KOPT-K1 (cell line): ENCODE results near the gene FAM149A.

Experiments used
- H3K27ac ChIP-seq: fragments of 200-600 bp; sonication (generic); 2 replicates; pipeline ENCODE4 v1.5.1; 2016; ENCODE audit warnings: antibody characterized with exemption, mild to moderate bottlenecking, low read depth, low read length; ENCODE audit not compliant: poor library complexity, severe bottlenecking
- H3K36me3 ChIP-seq: fragments of 200-600 bp; sonication (generic); 2 replicates; pipeline ENCODE4 v1.5.1; 2017; ENCODE audit warnings: antibody characterized with exemption, mild to moderate bottlenecking, low read length, moderate library complexity; ENCODE audit not compliant: insufficient read depth
- H3K9me3 ChIP-seq: fragments of 200-600 bp; sonication (generic); 2 replicates; pipeline ENCODE4 v1.5.1; 2017; ENCODE audit warnings: antibody characterized with exemption, low read length, mild to moderate bottlenecking; ENCODE audit not compliant: insufficient read depth, poor library complexity, severe bottlenecking

FAM149A gene

DNA sequence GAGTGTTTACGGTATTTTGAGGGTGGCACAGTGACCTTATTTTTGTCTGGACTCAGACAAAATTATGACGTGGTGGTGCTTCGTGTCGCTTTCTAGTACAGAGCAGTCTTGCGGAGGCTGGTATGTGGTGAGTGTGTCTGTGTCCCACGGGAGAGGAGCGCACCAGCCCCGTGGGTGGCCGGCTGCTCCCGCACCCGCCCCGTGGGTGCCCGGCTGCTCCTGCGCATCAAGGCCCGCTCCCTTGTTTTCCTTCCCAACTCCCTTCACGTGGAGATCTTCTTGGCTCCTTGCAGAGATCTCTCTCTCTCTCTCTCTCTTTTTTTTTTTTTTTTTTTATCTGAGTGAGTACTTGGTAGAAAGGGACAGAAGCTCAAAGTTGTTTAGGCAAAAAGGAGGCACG lies 12.2 kb upstream of the FAM149A start:
- Histone ChIP-seq H3K27ac (no peak overlapping the region), H3K9me3 (no peaks in the 10 kb centered on the region), H3K36me3 (no peaks in the 10 kb centered on the region)

DNA sequence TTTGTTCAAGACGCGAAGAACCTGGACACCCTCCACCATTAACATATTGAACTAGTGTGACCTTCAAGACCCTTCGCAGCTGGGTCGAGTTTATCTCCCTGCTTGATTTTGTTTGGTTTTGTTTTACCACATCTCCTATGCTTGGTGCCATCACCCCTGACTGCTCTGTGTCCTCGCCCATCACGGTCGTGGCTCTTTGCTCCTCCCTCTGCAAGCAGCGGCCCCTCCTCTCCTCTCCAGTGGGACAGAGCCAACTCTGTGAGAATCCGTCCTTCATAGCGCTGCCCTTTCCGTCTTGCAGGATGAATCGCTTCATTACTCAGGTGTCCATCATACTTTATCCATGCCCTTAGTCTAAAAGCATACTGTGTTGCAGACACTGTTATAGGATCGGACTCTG lies 9.1 kb upstream of the FAM149A start:
- Histone ChIP-seq H3K27ac (no peak overlapping the region), H3K9me3 (no peaks in the 10 kb centered on the region), H3K36me3 (no peaks in the 10 kb centered on the region)

DNA sequence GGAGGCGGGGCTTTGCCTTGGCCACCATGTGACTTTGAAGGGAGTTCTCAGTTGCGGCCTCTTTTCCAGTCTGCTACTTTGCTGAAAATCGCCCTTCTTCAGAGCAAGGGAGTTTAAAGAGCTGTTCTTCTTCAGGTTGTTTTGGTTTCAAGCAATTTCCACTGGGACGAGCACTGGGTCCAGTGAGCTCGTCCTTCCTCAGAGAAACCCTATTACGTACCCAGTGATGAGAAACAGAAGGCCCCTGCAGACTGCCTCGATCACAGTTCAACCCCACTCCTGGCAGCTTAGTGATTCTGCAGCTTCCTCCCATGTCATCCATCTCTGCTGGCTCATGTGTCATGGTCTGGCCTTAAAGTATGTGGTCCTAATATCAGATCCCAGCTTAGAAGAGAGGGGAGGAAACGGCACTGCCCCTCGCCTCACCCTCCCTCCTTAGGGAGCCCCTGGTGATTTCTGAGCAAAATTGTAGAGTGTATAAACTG lies 7.8 kb upstream of the FAM149A start:
- Histone ChIP-seq H3K36me3 (no peaks in the 10 kb centered on the region), H3K27ac (no peak overlapping the region), H3K9me3 (no peaks in the 10 kb centered on the region)

DNA sequence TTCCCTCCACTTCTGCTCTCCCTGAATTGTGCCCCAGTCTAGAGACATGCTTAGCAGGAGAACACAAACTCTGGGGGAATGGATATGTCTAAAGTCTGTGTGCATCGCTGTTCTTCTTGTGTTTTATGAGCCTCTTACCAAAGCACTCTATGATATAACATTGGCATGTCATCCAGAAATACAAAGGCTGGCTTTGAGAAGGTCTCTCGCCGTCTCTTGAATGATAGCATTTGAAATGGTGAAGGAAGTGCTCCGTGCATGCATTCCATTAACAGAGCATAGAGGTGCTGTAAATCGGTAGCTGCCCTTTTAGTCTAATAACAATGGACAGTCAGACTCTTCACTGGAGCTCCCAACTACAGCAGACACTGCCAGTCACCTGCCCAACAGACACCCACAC lies 7.1 kb upstream of the FAM149A start:
- Histone ChIP-seq H3K27ac (no peak overlapping the region), H3K36me3 (no peaks in the 10 kb centered on the region), H3K9me3 (no peaks in the 10 kb centered on the region)

DNA sequence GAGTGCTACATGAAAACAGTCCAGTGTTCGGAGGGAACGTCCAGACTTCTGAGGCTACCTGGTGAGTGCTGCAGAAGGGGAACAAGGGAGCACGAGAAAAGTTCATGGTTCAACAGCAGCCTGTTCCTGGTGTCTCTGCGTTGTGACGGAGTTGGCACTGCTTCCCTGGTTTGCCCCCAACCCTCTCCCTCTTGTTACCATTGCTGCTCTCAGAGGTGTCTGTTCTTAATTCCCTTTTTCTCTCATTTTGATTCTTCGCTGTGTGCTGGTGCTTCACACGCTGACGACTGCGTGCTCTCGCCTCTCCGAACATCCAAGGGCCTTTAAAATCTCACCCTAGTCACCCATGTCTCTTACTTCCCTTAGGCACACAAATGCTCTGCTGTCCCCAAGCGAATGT lies 1.6 kb upstream of the FAM149A start:
- H3K36me3 ChIP-seq: no peaks in the 10 kb centered on the region
- H3K9me3 ChIP-seq: no peaks in the 10 kb centered on the region

DNA sequence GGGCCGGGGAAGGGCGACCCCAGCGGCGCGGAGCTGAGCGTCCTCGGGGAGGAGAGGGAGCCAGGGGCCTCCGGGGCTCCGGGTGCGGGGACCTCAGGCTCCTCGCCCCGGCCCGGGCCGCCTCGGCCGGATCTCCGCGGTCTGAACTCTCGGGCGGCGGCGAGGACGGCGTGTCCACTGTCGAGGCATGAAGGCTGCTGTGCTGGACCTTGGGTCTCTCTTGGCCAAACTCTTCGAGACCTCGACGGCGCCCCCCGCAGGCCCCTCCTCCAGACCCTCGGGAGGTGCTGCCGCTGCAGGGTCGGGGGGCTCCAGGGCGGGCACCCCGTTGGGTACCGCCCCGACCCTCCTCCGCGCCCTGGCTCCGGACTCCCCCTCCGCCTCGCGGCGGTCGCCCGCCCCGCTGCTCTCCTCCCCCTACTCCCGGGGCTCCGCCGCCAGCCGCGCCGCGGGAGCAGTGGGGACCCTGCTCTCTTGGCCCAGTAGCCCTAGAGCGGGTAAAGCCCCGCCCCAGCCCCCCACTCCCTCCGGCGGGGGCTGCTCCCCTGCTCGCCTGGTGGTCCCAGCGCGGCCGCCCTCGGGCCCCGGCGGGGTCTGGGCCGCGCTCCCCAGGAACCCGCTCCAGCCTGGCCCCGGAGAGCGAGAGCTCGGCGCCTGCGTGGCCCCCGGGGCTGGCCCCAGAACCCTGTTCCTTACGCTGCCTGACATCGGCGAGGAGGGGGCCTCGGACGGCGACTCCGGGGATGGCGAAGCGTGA lies 564 bp downstream of the FAM149A start:
- H3K9me3 ChIP-seq: no peaks in the 10 kb centered on the region
- no peaks in the 10 kb centered on the region for H3K36me3 ChIP-seq
- peak overlapping the region; percentile 33 for H3K27ac ChIP-seq

More for the DNA sequence above, 1.6 kb upstream of the FAM149A start:
- no peak overlapping the region for H3K27ac ChIP-seq

DNA sequence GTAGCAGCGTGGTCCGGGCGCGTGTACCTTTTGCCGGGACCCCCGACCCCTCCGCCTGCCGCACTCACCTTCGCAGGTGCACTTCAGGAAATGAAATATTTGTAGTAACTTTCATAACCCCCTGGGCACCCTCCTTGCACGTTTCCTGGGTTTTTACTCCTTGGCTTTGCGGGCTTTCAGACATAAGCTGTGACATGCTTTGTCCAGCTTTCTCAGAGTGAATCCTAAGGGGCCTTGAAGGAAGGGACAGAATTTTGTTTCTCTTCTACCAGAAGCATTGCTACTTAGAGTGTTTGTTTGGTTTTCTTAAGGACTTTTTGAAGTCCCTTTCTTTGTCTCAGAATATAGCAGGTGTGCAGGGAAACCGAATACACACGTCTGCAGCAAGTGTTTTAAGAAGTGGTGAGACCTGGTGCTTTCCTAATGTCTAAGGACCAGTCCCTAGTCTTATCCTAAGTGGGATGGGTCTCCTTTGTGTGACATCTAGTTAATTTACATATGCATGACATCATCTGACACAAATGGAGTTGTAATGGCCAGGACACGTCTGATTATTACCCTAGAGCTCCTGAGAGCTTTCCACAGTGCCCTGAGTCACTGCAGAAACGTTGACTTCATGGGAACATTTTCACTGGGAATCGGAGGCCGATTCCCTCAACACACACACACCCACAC lies 1.3 kb downstream of the FAM149A start:
- no peaks in the 10 kb centered on the region for H3K9me3 ChIP-seq
- H3K27ac ChIP-seq: no peak overlapping the region
- no peaks in the 10 kb centered on the region for H3K36me3 ChIP-seq

DNA sequence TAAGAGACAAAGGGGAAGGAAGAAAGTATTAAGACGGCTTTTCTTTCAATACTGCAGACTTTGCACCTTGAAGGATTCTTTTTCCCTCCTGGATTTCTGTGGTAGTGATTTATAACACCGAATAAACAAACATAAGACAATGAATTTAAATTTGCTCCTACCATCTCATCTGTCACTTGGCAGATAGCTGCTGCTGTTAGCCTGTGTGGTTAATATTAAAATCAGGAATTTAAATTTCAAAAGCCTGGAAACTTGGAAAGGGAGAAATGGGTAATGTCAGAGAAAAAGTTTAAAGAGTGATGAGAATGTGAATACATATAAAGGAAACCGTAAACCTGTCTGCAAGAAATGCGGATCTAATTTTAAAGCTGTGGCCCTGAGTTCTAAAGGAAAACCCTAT lies 3.4 kb downstream of the FAM149A start:
- Histone ChIP-seq H3K9me3 (no peaks in the 10 kb centered on the region), H3K36me3 (no peaks in the 10 kb centered on the region), H3K27ac (no peak overlapping the region)

DNA sequence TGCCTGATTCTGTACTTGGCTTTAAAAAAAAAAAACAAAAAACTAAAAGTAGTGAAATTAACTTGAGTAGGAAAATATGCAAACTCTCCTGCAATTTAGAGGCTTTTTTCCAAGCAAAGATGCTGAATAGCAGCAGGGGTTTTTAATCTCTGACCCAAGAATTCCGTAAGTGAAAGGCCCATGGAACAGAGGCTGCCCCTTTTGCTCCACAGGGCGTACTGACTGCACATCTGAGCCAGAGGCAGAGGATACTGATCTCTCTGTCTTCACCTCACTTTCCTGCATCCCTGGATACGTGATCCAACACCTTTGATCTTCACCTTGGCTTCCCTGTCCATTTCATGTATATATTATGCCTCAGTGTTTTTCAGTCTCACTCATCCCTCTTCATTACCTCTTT lies 3.9 kb downstream of the FAM149A start:
- H3K27ac ChIP-seq: no peak overlapping the region
- no peaks in the 10 kb centered on the region for H3K36me3 ChIP-seq

DNA sequence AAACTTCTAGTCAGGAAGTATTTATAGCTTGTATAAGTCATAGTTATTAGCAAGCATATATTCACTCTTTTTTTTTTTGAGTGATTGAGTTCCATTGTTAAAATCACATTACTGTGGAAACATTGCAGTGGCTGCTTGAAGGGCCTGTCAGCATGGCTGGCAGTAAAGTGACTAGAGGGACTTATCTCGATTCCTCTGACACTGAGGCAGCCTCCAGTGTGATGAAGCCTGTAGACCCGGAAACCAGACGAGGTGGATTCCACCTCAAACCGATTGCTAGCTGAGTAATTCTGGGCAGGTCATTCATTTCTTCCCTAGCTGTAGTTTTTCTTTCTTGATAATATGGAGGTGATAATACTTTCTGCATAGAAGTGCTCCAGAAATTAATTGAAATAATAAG lies 4.7 kb downstream of the FAM149A start:
- Histone ChIP-seq H3K27ac (no peak overlapping the region), H3K36me3 (no peaks in the 10 kb centered on the region), H3K9me3 (no peaks in the 10 kb centered on the region)

More for the DNA sequence above, 3.9 kb downstream of the FAM149A start:
- no peaks in the 10 kb centered on the region for H3K9me3 ChIP-seq

DNA sequence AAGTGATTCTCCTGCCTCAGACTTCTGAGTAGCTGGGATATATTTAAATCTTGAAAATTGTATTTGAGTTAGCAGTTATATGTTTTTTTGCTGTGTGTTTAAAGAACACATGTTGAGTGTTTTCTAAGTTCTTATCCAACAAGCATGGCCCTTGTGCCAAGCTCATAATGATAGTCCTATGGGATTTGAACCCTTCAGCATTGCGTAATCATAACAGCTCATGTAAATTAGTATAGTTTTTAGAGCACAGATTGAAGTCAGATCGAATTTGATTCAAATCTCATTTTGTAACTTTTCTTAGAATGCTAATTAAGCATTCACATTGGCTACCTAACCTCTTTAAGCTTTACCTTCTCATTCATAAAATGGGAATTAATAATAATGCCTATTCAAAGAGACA lies 12.2 kb downstream of the FAM149A start:
- H3K9me3 ChIP-seq: no peaks in the 10 kb centered on the region
- H3K27ac ChIP-seq: no peak overlapping the region
- no peaks in the 10 kb centered on the region for H3K36me3 ChIP-seq

DNA sequence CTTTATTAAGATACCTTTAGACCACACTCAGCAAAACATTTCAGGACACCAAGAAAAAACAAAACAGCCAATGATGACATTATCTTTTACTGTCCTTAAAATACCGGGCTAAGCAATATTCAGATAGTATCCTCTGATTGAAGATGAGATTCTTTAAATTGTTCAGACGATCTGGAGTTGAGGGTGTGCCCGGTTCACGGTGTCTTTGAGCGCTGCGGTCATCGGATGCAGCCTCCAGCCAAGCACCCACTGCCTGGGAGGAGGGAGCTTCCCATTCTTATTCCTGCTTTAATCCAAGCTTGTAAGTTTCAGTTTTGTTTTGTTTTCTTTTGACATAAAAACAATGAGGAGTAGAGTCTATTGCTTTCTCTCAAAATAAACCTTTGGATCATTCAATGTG lies 14.1 kb downstream of the FAM149A start:
- H3K36me3 ChIP-seq: no peaks in the 10 kb centered on the region
- H3K9me3 ChIP-seq: no peaks in the 10 kb centered on the region
- no peak overlapping the region for H3K27ac ChIP-seq

DNA sequence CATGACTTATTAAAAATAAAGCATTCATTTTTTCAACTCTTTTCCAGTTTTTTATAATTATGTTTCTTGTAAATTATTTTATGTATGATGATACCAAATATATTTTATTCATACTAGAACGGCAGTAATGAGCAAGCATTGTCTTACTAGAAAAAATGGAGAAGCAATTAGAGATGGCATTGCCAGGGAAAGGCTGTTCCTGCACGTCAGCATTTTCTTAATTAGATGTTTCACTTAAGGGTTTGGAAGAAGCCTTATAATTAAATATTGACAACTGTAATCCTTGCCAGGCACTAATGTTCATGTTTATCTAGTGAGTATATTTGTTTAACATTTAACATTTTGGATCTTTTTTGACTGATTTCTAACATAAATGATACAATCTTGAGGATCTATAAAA lies 16.6 kb downstream of the FAM149A start:
- H3K36me3 ChIP-seq: no peaks in the 10 kb centered on the region
- H3K9me3 ChIP-seq: no peaks in the 10 kb centered on the region
- no peak overlapping the region for H3K27ac ChIP-seq

DNA sequence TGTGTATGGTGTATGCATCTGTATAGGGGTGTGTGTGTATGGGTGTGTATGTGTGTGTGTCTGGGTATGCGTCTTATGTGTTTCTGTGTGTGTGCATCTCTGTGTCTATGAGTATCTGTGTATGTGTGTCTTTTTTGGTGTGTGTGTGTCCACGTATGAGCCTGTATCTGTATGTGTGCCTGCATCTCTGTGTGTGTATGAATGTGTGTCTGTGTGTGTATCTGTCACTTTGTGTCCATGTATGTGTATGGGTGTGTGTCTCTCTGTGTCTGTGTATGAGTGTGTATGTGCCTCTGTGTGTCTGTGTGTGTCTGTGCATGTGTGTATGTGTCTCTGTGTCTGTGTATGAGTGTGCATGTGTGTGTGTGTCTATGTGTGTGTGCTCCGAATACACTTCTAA lies 24.3 kb downstream of the FAM149A start:
- Histone ChIP-seq H3K27ac (no peak overlapping the region), H3K36me3 (no peaks in the 10 kb centered on the region), H3K9me3 (no peaks in the 10 kb centered on the region)

DNA sequence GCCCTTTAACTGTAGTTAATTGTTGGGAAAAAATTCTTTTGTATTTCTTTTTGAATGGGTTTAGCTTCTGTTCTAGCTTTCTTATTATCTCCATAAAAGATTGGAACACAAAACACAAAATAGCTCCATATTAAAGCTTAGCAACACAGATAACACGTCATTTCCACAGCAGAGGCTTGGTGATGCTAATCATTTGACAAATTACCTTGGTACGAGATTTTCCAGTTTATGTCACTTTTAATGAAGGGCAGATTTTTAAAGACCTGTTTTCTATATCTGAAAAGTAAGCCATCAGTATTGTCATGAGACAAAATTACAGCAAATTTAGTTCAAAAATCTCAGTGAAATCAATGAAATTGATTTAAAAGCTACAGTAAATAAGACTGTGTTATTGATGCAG lies 27.4 kb downstream of the FAM149A start:
- H3K9me3 ChIP-seq: no peaks in the 10 kb centered on the region
- no peaks in the 10 kb centered on the region for H3K36me3 ChIP-seq
- no peak overlapping the region for H3K27ac ChIP-seq
